Activated T-cell treated with anti-CD3 and anti-CD28 coated beads, Interleukin-2, amount 50 U/mL, for 4 hours (primary cell): ENCODE measurements around the gene FTO. TPM values are rescaled to one million over a fixed set of nuclear protein-coding genes. Genes with fewer than 3 reads are reported as not detected.

Experiments
- ATAC-seq, 2 donors: fragments of 200-7000 bp; cut with Tn5 transposase; one replicate each; pipeline ENCODE4 v1.10.0; 2021
- DNase-seq: peaks from one replicate; pipeline ENCODE4 v3.0.0-alpha.2; 2020
- H3K27me3 Mint-ChIP-seq: one replicate; pipeline ENCODE4 v1.8.0; 2021; ENCODE audit warnings: low read depth, mixed read lengths
- H3K36me3 Mint-ChIP-seq: one replicate; pipeline ENCODE4 v1.8.0; 2022; ENCODE audit warnings: mixed read lengths; ENCODE audit not compliant: insufficient read depth
- H3K4me1 Mint-ChIP-seq: one replicate; pipeline ENCODE4 v1.8.0; 2021; ENCODE audit warnings: low read depth, mixed read lengths
- H3K4me3 Mint-ChIP-seq: one replicate; pipeline ENCODE4 v1.8.0; 2021; ENCODE audit warnings: mild to moderate bottlenecking, moderate library complexity, mixed read lengths
- H3K9me3 Mint-ChIP-seq: one replicate; pipeline ENCODE4 v1.8.0; 2021; ENCODE audit warnings: mixed read lengths
- total RNA-seq, 3 donors: library from RNA; stranded (reverse); gene quantifications; one replicate each; pipeline ENCODE4 v1.2.1, GENCODE V29; 2021

Gene FTO
- total RNA-seq, 3 donors from 2014 or later, result 41.3 to 47.8 (median 43.1) TPM

- H3K4me3 Mint-ChIP-seq, result no peak overlapping the region
- H3K4me1 Mint-ChIP-seq, result no peaks in the 10 kb centered on the region
- no peaks in the 10 kb centered on the region for H3K27me3 Mint-ChIP-seq
- no peak for ATAC-seq
- no peaks in the 10 kb centered on the region for H3K9me3 Mint-ChIP-seq
- DNase-seq, result no peak
- H3K36me3 Mint-ChIP-seq, result peaks cover 11% of the 10 kb centered on the region
These were observed 417.8 kb downstream of the FTO start for GRCh38 chr16:54121539-54122295.

DNA sequence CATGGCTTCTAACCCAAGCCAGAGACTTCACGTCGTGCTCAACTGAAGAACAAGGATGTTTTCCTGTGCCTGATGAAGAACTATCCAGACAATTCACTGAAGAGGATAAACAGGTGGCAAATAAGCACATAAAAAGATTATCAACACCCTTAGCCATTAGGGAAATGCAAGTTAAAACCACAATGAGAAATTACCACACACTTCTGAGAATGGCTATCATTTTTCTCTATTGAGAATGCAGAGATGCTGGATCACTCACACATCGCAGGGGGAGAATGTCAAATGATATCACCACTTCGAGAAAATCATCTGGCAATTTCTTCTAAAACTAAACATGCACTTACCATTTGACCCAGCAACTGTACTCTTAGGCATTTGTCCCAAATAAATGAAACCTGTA lies 419.8 kb downstream of the FTO start:
- Mint-ChIP-seq H3K9me3 (no peaks in the 10 kb centered on the region), H3K27me3 (peaks cover 1% of the 10 kb centered on the region)
- no peak for ATAC-seq

DNA sequence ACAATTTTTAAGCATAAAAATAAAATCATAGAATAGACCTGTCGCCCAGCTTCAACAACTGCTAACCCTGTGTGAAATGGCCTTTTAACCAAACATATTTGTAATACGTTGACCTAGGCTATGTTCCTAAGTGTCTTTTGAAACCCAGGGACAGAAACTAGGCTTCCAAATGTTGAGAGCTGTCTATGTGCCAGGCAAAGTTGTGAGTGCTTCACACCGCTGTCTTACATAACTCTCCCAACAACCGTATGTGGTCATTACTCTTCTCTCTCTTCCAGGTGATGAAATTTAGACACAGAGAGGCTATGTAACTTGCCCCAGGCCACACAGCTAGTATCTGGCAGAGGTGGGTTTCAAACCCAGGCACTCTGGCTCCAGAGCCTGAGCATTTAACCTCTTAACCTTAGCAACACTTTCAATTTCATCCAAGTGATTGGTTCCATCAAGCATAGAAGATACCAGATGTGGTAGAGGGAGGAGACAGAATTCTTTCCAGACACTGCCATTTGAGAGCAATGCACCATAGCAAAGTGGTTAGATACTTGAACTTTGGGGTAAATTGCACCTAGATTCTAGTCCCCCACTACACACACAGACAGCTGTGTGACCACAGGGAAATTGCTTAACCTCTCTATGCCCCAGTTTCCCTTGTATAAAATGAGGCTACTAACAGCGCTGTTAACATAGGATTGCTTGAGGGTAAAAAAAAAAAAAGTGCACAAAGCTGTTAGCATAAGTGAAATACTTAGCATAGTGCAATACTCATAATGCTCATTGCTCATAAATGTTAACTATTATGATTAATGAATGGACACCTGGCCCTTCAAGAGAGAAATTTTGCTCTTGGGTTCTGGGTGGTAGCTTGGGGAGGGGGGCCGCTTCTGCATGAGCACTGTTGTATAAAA lies 422.0 kb downstream of the FTO start:
- ATAC-seq (no peak), DNase-seq (no peak)
- Mint-ChIP-seq H3K9me3 (no peaks in the 10 kb centered on the region), H3K4me1 (peaks cover 2% of the 10 kb centered on the region), H3K27me3 (peaks cover 1% of the 10 kb centered on the region), H3K36me3 (no peaks in the 10 kb centered on the region), H3K4me3 (no peak overlapping the region)

More for the DNA sequence above, 419.8 kb downstream of the FTO start:
- Mint-ChIP-seq H3K36me3 (peaks cover under 1% of the 10 kb centered on the region), H3K4me3 (no peak overlapping the region), H3K4me1 (peaks cover 2% of the 10 kb centered on the region)
- DNase-seq, result no peak

DNA sequence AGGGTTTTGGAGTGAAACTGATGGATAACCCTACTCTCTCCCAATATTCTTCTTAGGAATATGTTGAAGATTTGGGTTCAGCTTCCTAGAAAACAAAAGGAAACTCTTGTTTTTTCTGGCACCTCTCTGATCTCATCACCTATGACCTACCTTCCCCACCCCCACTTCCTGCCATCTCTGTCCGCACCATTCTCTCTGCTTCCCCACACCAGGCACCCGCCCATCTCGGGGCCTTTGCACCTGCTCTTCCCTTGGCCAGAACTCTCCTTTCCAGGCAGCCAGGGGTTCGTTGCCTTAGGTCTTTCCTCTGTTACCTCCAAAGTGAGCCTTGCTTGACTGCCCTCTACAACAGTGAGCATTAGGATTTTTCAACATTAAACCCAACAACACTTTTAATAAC lies 423.0 kb downstream of the FTO start:
- DNase-seq (no peak), ATAC-seq (no peak)
- no peaks in the 10 kb centered on the region for H3K36me3 Mint-ChIP-seq
- H3K4me3 Mint-ChIP-seq, result no peak overlapping the region
- no peaks in the 10 kb centered on the region for H3K9me3 Mint-ChIP-seq
- peaks cover 1% of the 10 kb centered on the region for H3K27me3 Mint-ChIP-seq
- H3K4me1 Mint-ChIP-seq, result peaks cover 2% of the 10 kb centered on the region

GRCh38 chr16:54128629-54129234 lies 424.8 kb downstream of the FTO start:
- Mint-ChIP-seq H3K27me3 (peaks cover 1% of the 10 kb centered on the region), H3K36me3 (no peaks in the 10 kb centered on the region), H3K4me1 (peaks cover 2% of the 10 kb centered on the region), H3K4me3 (no peak overlapping the region), H3K9me3 (no peaks in the 10 kb centered on the region)
- ATAC-seq, result no peak
- DNase-seq, result no peak

GRCh38 chr16:54129810-54130209 lies 425.9 kb downstream of the FTO start:
- H3K27me3 Mint-ChIP-seq, result peaks cover 3% of the 10 kb centered on the region

GRCh38 chr16:54135361-54136275 lies 431.7 kb downstream of the FTO start:
- peaks cover 4% of the 10 kb centered on the region for H3K9me3 Mint-ChIP-seq
- DNase-seq (no peak), ATAC-seq (no peak)
- H3K27me3 Mint-ChIP-seq, result peaks cover 3% of the 10 kb centered on the region
- no peaks in the 10 kb centered on the region for H3K36me3 Mint-ChIP-seq
- no peak overlapping the region for H3K4me3 Mint-ChIP-seq
- H3K4me1 Mint-ChIP-seq, result no peaks in the 10 kb centered on the region

More at GRCh38 chr16:54129810-54130209, 425.9 kb downstream of the FTO start:
- no peak for DNase-seq
- Mint-ChIP-seq H3K4me1 (peaks cover 2% of the 10 kb centered on the region), H3K4me3 (no peak overlapping the region), H3K9me3 (no peaks in the 10 kb centered on the region), H3K36me3 (no peaks in the 10 kb centered on the region)
- no peak for ATAC-seq

- Mint-ChIP-seq H3K36me3 (no peaks in the 10 kb centered on the region), H3K9me3 (peaks cover 4% of the 10 kb centered on the region), H3K4me1 (no peaks in the 10 kb centered on the region), H3K27me3 (peaks cover 4% of the 10 kb centered on the region), H3K4me3 (no peak overlapping the region)
- ATAC-seq (no peak), DNase-seq (no peak)
These were observed 432.3 kb downstream of the FTO start for GRCh38 chr16:54136276-54136625.

GRCh38 chr16:54140057-54140787 lies 436.3 kb downstream of the FTO start:
- DNase-seq (no peak), ATAC-seq (no peak)
- peaks cover 17% of the 10 kb centered on the region for H3K27me3 Mint-ChIP-seq
- H3K36me3 Mint-ChIP-seq, result no peaks in the 10 kb centered on the region
- H3K9me3 Mint-ChIP-seq, result peaks cover 4% of the 10 kb centered on the region
- no peaks in the 10 kb centered on the region for H3K4me1 Mint-ChIP-seq
- H3K4me3 Mint-ChIP-seq, result no peak overlapping the region

GRCh38 chr16:54140788-54141136 lies 436.8 kb downstream of the FTO start:
- H3K36me3 Mint-ChIP-seq, result no peaks in the 10 kb centered on the region
- no peak overlapping the region for H3K4me3 Mint-ChIP-seq
- DNase-seq, result no peak
- peaks cover 4% of the 10 kb centered on the region for H3K9me3 Mint-ChIP-seq
- no peak for ATAC-seq
- H3K27me3 Mint-ChIP-seq, result peaks cover 17% of the 10 kb centered on the region
- H3K4me1 Mint-ChIP-seq, result no peaks in the 10 kb centered on the region

- H3K4me1 Mint-ChIP-seq, result no peaks in the 10 kb centered on the region
- DNase-seq (no peak), ATAC-seq (no peak)
- H3K4me3 Mint-ChIP-seq, result no peak overlapping the region
- peaks cover 4% of the 10 kb centered on the region for H3K9me3 Mint-ChIP-seq
- H3K36me3 Mint-ChIP-seq, result no peaks in the 10 kb centered on the region
- H3K27me3 Mint-ChIP-seq, result peaks cover 17% of the 10 kb centered on the region
These were observed 438.8 kb downstream of the FTO start for GRCh38 chr16:54142787-54143186.

DNA sequence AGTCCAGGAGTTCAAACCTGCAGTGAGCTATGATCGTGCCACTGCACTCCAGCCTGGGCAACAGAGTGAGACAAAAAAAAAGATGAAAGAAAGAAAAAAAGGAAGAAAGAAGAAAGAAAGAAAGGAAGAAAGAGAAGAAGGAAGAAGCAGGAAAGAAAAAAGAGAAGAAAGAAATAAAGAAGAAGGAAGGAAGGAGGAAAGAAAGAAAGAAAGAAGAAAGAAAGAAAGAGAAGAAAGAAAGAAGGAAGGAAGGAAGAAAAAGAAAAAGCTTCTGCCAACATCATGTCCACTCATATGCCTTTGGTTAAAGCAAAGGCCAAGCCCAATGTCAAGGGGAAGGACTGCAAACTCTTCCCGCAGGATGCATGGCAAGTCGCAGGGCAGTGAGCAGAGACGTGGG lies 439.5 kb downstream of the FTO start:
- DNase-seq, result no peak
- Mint-ChIP-seq H3K36me3 (no peaks in the 10 kb centered on the region), H3K4me1 (no peaks in the 10 kb centered on the region), H3K4me3 (no peak overlapping the region), H3K27me3 (peaks cover 16% of the 10 kb centered on the region), H3K9me3 (peaks cover under 1% of the 10 kb centered on the region)
- no peak for ATAC-seq

DNA sequence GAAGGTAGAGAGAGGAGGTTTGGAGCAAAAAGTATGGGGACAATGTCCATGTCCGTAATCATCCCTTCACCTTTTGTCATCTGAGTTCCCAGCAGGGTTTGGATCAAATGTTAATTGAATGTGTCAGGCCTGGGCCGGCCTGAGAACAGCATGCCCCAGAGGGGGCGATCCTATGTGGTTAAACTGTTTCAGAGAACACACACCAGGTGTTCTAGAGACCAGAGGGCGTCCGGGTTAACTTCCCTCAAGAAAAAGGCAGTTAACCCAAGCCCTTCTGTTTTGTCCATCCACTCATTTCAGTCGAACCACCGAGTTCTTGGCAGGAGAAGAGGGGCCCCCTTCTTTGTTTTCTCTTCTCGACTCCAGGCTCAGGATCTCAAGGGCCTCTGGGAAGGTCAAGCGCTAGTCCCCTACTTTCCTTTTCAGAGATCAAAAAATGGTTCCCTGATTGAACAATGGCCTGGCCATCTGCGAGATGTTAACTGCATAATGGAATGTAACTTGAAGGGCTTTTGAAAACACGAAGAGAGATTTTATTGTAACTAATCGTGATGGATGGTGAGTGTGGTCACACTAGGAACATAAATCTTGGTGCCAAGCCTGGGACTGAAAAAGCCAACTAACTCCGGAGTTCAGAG lies 440.1 kb downstream of the FTO start:
- Mint-ChIP-seq H3K4me3 (no peak overlapping the region), H3K27me3 (peaks cover 15% of the 10 kb centered on the region), H3K9me3 (no peaks in the 10 kb centered on the region), H3K4me1 (no peaks in the 10 kb centered on the region), H3K36me3 (no peaks in the 10 kb centered on the region)
- ATAC-seq (no peak), DNase-seq (no peak)
